ENCODE results near the gene AEN.

AEN gene

DNA sequence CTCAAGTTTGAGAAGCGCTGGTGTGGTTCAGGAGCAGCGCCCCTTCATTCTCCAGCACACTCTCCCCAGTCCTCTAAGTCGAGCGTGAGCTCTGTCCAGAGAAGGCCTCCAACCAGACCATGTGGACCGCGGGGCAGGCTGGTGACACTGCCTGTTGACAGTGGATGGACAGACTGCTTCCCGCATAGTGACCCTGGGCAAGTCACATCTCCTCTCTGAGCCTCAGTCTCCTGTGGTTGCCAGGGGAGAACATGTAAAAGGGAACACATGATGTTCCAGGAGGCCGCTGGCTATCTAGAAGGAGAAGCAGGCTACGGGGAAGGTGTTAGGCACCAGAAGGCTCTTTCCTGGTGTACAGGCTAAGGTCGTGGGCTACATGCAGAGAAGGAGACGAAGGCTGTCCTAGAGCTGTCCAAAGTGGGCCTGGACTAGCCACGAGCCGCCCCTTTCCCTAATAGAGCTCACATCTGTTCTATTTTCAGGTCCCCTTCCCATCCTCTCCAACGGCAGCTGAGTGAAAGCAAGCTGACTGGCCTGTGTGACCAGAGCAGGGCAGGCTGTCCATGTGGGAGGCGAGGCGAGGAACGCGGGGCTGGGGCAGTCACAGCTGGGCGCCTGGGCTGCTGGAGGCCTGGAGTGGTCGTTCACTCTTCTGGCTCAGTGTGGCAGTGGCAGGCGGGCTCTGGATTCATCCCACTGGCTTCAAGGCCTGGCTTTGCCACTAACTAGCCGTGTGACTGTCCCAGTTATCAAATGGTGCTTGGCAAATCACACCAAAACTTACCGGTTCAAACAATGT is 28.8 kb downstream of the AEN start:
- DNase-seq (ENCODE audit: low read depth in 4 of 4, low spot score in 1 of 4), result no peak

DNA sequence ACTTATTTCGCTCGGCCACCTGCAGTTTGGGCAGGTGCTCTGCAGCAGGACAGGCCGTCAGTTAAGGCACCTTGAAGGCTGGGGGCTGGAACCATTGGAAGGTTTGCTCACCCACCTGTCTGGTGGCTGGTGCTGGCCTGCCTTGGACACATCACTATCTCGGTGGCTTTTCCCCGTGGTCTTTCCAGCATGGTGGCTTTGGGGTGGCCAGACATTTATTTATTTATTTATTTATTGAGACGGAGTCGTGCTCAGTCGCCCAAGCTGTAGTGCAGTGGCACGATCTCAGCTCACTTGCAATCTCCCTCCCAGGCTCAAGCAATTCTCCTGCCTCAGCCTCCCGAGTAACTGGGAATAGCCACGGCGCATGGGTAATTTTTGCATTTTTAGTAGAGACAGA is 29.4 kb downstream of the AEN start:
- no peak for DNase-seq (ENCODE audit: low read depth in 4 of 4, low spot score in 1 of 4)

DNA sequence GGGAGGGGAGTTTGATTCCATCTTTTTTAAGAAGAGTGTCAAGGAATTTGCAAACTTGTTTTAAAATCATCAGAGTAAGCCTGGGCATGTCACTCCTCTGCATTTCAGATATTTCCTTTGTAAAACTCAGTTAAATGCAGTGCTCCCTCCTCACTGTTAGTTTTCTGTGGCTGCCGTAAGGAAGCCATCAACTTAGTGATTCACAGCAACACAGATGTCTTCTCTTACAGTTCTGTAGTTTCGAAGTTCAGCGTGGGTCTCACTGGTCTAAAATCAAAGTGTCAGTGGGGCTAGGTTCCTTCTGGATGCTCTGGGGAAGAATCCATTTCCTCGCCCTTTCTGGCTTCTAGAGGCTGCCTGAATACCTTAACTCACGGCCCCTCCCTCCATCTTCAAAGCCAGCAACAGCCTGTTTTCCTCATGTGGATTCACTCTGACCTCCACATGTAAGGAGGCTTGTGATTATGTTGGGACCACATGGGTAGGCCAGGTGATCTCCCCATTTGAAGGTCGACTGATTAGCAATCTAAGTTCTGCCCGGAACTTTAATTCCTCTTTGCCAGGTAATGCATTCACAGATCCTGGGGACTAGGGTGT is 30.1 kb downstream of the AEN start:
- no peak for DNase-seq (ENCODE audit: low read depth in 4 of 4, low spot score in 1 of 4)

DNA sequence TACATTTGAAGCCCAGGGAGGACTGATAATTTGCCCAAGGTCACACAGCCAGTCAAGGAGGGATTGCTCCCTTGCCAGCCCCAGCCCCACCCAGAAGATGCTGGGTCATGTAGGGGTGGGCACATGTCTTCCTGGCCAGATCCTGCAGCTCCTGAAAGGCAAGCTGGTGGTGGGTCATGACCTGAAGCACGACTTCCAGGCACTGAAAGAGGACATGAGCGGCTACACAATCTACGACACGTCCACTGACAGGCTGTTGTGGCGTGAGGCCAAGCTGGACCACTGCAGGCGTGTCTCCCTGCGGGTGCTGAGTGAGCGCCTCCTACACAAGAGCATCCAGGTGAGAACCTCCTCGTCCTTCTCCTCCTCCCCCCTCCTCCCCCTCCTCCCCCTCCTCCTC is 30.8 kb downstream of the AEN start:
- no peak for DNase-seq (ENCODE audit: low read depth in 4 of 4, low spot score in 1 of 4)

DNA sequence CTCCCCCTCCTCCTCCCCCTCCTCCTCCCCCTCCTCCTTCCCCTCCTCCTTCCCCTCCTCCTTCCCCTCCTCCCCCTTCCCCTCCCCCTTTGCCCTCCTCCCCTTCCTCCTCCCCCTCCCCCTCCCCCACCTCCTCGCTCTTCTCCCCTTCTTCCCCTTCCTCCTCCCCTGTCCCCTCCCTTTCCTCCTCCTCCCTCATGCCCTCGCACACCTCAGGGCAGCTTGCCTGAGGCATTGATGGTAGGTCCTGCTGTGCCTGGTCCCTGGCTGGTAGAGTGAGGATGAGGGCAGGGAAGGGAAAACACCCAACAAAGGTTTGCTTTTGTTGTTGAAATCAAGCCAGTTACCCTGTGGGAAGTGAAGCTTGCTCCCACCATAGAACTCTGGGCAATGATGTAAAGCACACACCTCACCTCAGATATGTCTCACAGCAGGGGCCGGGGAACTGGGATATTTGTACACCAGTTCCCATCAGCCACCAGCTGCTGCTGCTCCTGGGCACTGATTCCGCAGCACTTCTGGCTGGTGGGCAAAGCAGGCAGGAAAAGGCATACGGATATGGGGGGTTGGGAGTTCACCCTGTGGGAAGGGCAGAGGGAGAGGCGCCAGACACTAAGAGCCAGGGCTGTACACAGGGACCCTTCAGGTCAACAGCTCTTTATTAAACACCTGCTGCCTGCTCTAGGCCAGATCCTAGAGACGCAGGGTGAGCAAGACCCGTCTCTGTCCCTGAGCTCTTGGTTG is 31.5 kb downstream of the AEN start:
- DNase-seq (ENCODE audit: low read depth in 4 of 4, low spot score in 1 of 4), result no peak

DNA sequence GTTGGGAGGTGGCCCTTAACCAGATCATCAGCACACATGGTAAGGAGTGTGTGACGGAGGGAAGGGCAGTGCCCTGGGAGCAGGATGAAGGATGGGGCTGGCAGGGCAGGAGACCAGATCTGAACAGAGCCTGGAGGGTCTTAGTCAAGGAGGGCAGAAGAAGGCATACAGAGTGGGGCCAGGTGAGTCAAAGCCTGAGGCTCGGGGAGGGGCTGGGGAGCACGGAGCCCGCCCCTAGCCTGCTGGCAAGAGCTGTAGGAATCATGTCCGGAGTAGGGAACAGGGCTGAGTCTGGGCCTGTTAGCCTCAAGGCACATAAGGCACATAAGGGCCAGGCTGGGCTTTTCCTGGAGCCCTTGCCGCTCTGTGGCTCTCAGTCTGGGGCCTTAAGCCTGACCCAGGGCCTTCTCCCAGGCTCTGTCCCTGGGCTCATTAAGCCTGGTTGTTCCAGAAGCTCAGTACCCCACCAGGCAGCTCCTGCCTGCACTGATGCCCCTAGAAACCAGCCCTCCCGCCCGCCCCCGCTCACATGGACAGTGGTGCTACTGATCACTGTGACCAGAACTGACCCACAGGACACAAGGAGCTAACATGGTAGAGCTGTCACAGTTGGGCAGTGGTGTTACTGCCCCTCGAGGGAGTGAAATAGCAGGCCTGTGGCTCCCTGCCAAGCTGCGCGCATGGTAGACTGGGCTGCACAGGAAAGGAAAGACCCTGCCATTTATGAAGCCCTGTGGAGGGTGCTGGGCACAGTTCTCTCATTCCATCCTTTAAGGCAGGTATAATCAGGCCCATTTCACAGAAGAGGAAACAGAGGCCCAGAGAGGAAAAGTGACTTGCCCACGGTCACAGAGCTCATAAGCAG is 32.3 kb downstream of the AEN start:
- DNase-seq (ENCODE audit: low read depth in 4 of 4, low spot score in 1 of 4), result no peak

DNA sequence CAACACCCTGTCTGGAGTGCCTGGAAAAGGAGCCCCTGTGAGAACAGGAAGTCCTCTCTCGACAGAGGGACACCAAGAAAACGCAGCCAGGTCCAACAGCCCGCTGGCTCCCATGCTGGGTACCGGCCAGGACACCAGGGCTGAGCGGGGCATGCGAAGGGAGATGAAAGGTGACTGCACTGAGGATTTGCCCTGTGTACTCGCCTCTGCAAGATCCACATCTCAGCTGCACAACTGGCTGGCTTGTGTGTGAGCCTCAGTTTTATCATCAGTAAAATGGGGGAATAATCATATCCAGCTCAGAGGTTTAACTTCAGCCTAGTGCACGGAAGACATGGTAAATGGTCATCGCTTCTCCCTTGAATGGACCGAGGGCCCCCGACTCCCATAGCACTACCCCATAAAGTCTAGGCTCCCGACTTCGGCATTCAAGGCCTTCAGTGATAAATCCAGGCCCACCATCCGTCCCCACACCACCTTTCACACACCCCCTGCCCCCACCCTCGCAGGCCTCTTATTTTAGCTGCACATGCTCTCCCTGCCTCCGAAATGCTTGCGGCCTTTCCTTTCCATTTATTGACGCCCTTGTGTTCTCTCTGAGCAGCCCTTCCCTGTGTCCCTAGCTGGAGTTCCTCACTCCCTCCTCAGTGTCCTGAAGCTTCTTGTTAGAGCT is 33.4 kb downstream of the AEN start:
- no peak for DNase-seq (ENCODE audit: low read depth in 4 of 4, low spot score in 1 of 4)

DNA sequence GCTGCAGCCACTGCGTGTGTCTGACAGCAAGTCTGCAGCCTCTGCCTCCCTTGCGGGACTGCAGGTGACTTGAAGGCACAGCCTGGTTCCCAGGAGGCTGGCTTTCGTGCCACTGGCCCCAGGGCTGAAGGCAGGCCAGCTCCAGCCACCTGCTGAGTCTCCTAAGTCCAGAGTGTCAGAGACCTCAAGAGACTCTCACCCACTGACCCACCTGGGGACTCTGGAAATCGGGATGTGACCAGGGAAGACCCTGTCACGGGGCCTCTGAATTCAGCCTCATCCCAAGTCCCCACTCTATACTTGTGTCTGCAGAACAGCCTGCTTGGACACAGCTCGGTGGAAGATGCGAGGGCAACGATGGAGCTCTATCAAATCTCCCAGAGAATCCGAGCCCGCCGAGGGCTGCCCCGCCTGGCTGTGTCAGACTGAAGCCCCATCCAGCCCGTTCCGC is 34.0 kb downstream of the AEN start:
- DNase-seq (ENCODE audit: low read depth in 4 of 4, low spot score in 1 of 4), result no peak

DNA sequence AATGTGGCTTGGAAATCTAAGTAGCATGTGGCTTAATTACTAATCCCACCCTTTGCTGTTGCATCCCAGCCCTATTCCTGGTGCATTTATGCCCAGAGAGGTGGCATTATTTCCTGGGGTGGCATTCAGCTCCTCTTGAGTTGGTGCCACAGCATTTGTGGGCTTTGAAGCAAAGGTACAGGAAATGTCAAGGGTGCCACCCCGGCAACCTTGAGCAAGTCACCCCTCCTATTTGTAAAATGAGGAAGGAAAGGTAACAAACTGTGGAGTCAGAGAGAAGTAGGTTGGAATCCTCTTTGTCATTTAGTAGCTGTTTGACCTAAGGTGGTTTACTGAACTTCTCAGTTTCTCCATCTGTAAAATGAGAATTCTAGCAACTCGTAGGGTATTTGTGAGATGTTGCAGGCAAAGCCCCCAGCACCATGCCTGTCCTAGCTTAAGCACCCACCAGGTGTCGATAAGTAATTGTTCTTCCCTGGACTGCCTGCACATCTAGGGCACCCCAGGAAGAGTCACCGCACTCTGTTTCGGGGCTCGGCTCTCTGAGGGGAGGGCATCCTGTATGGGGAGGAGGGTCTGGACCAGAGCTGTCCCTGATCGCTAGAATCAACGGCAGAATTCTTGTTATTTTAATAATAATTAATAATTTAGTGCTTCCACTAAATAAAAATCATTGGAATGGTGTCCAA is 34.8 kb downstream of the AEN start:
- DNase-seq (ENCODE audit: low read depth in 4 of 4, low spot score in 1 of 4), result no peak

DNA sequence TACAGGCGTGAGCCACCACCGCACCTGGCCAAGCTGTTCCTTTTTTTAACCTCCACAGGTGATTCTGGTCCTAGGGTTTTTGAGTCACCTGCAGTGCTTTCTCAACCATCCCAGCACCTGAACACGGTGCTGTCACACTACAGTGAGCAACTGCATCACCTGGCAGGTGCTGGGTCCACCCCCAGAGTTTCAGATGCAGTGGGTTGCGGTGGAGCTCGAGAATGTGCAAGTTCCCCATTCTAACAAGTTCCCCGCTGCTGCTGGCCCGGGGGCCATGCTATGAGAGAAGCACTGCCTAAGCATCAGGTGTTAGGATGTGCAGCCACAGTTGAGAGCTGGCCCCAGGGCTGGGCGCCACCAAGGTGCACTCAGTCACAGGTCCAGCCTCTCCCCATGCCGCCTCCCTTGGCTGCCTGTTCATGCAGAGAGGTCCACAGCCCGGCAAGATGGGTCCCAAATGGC is 35.7 kb downstream of the AEN start:
- DNase-seq (ENCODE audit: low read depth in 4 of 4, low spot score in 1 of 4), result no peak

DNA sequence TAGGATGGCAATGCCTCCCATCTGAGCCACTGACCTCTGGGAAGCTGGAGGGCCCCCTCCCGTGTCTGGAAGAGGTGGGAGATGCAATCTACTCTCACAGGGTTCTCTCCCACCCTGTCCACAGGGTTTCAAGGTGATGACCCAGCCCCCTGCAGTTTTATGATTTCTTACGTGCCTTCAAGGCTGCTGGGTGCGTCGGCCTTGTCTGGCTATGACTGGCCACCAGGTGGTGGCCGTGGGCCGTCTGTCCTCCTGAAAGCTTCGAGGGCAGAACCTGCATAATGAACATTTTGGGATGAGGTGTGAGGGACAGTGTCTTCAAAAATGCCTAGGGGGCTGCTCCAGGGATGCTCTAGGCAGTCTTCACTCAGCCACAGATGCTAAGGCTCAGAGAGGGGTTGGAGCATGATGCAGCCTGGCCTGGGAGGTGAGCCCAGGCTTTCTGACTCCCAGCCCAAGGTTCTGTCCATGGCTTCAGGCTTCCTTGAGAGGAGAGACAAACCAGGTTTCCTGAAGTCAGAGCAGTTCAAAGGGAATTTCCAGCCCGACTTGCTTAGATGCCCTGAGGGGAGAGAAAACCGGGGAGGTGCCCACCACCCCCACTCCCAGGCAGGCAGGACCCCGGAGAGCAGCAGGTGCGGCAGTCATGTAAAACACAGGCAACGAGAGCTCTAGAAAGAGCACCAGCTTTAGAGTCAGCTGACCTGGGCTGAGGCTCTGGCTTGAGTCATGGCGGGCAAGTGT is 36.4 kb downstream of the AEN start:
- DNase-seq (ENCODE audit: low read depth in 4 of 4, low spot score in 1 of 4), result no peak

DNA sequence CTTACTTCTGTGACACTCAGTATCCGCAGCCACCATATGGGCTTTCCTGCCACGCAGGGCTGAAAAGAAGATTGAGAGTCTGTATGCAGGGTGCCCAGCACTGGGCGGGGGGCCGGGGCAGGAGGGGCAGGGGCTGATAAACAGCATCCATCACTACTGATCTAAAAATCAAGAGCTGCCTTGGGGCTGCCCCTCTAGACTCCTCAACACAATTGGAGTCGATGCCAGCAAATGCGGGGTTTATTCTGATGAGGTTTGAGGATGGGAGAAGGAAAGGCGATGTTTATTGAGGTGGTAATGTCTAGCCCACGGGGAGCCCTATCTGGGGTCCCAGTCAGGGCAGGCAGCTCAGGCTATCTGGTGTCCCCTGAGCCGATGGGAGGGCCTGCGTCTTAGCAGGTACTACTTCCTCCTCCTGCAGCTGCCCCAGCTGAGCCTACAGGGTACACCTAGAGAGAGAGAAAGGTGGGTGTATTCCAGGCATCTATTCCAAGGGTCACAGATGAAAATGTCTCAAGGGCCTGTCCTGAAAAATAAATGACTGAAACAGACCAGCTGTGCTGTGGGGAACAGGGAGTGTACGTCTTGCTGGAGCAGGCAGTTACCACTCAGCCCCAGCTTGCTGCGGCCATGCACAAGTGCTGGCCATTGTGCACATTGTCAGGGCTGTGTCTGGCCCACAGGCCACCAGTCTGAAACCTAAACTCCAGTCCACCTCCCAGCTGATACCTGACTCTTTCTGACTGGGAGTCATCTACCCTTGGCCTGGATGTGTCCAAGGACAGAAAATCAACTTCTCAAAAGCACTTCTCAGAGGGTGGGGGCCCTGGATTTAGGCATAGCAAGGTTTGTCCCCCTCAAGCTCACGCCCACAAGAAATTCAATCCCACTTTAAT is 37.2 kb downstream of the AEN start:
- no peak for DNase-seq (ENCODE audit: low read depth in 4 of 4, low spot score in 1 of 4)

DNA sequence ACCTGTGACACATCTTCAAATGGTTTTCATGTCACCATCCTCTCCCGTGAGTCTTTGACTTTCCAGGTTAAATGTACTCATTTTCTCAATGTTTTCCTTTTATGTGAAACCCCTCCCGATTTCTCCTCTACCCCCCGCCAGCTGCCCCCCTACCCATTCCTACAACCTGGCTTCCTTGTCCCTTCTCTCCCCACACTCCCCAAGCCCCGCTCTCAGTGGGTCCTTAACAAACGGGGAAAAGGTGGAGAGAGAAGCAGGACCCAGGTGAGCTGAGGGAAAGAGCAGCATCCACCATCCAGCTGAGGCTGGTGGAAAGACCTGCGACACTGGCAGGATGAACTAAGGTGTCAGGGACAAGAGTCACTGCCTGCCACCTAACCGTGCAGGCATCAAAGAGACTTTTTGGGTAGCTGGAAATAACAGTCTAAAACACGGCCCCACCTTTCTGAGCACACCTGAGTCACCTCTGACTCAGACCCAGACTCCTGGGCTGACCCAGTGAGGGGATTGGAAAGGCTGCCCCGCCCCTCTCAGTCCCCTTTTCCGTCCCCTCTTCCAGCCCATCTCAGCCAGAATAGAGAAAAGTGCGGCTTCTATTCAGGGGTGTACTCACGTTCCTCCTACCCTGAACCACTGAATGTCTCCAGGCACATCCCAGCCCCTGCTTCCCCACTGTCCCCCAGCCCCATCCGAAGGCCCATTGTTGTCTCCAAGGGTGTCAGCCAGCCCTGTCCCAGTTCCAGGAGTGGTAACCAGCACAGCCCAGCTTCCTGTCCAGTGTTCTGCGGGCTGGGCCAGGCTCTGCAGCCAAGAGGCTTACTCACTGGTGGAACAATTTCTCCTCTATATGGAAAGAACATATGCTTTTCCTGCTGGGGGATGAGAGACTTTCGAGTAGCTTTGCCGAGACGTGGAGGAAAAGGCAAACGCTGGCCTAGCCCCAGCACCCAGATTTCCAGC is 38.1 kb downstream of the AEN start:
- DNase-seq (ENCODE audit: low read depth in 4 of 4, low spot score in 1 of 4), result no peak

DNA sequence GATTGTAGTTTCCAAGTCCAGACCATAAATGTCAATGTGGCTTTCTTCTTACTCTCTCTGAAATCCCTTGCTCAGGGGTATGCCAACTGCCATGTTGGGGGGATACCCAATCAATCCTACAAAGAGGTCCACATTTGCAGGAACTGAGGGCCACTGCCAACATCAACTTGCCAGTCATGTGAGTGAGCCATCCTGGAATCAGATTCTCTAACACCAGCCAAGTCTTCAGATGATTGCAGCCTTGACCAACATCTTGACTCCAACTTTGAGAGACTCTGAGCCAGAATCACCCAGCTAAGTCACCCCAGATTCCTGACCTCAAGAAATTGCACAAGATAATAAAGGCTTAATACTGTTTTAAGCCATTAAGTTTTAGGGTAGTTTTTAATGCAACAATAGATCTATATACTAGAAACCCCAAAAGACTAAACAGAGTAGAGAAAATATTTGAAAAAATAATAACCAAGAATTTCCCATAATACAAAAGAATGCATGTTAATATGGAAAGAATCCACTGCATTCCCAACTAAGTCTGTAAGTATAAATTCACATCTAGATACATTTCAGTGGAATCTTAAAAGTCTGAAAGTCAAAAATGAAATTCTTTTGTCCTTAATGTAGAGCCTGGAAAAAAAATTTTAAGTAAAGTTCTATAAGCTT is 40.0 kb downstream of the AEN start:
- DNase-seq (ENCODE audit: low read depth in 4 of 4, low spot score in 1 of 4), result no peak

DNA sequence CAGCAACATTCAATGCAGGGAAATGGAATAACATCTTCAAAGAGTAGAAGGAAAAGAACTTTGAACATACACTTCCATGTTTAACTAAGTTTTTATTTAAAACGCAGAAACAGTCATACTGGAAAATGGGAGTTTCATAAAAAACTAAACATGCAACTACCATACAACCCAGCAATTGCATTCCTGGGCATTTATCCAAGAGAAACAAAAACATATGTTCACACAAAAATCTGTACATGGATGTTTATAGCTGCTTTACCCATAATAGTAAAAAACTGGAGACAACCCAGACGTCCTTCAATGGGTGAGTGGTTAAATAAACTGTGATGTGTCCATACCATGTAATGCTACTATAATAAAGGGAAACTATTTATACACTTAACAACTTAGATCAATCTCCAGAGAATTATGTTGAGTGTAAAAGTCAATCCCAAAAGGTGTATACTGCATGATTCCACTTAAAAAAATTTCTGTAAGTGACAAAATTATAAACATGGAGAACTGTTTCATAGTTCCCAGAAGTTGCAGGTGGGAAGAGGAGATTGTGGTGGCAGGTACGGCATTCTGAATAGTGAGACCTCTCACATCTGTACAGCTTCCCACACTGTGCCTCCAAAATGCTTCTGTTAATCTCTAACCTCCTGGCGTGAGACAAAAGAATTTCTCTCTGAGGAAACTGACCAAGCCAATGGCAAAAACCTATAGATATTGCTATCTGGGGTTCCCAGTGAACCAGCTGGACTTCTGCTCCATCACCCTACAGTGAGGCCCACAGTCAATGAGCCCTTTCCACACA is 40.8 kb downstream of the AEN start:
- DNase-seq (ENCODE audit: low read depth in 4 of 4, low spot score in 1 of 4), result no peak

DNA sequence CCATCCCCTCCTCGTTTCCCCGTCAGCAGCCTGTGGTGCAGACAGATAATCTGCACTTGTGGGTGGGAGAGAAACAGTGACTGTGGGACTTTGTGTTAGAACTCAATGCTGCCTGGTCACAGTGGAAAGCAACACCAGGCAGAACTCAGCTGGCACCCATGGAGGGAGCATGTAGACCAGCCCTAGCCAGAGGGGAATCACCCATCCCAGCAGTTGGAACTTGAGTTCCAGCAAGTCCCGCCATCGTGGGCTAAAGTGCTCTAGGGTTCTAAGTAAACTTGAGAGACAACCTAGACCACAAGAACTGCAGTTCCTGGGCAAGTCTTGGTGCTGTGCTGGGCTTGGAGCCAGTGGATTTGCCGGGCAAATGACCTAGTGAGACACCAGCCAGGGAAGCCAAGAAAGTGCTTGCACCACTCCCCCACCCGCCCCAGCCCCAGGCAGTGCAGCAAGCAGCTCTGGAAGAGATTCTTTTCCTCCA is 42.0 kb downstream of the AEN start:
- no peak for DNase-seq (ENCODE audit: low read depth in 4 of 4, low spot score in 1 of 4)
